Measurements from ENCODE around the gene EPHA2.
A peak's percentile ranks its signal among the peaks of the same experiment; 100 is the strongest.

Gene EPHA2

GRCh38 chr1:16092097-16092922, 63.6 kb downstream of the EPHA2 start:
- DNase-seq (ENCODE audit: low read depth): no peak

- no peak for DNase-seq (ENCODE audit: low read depth)
These were observed 64.6 kb downstream of the EPHA2 start for GRCh38 chr1:16091296-16091695.

GRCh38 chr1:16090076-16090826, 65.6 kb downstream of the EPHA2 start:
- no peak for DNase-seq (ENCODE audit: low read depth)

GRCh38 chr1:16088996-16089395, 66.9 kb downstream of the EPHA2 start:
- no peak for DNase-seq (ENCODE audit: low read depth)

GRCh38 chr1:16088351-16088911, 67.4 kb downstream of the EPHA2 start:
- DNase-seq (ENCODE audit: low read depth): no peak

- no peak for DNase-seq (ENCODE audit: low read depth)
These were observed 68.1 kb downstream of the EPHA2 start for GRCh38 chr1:16087733-16088132.

GRCh38 chr1:16085522-16085921, 70.3 kb downstream of the EPHA2 start:
- no peak for DNase-seq (ENCODE audit: low read depth)

- no peak for DNase-seq (ENCODE audit: low read depth)
These were observed 72.4 kb downstream of the EPHA2 start for GRCh38 chr1:16083486-16083885.

- DNase-seq (ENCODE audit: low read depth): peak; percentile 39
These were observed 73.4 kb downstream of the EPHA2 start for GRCh38 chr1:16082283-16083038.

GRCh38 chr1:16081636-16082035, 74.2 kb downstream of the EPHA2 start:
- DNase-seq (ENCODE audit: low read depth): no peak

- DNase-seq (ENCODE audit: low read depth): no peak
These were observed 75.3 kb downstream of the EPHA2 start for GRCh38 chr1:16080422-16081150.

- peak; percentile 65 for DNase-seq (ENCODE audit: low read depth)
These were observed 76.8 kb downstream of the EPHA2 start for GRCh38 chr1:16078925-16079656.

GRCh38 chr1:16077406-16078245, 78.2 kb downstream of the EPHA2 start:
- no peak for DNase-seq (ENCODE audit: low read depth)

- DNase-seq (ENCODE audit: low read depth): no peak
These were observed 79.0 kb downstream of the EPHA2 start for GRCh38 chr1:16076865-16077238.

GRCh38 chr1:16076031-16076864, 79.6 kb downstream of the EPHA2 start:
- no peak for DNase-seq (ENCODE audit: low read depth)

GRCh38 chr1:16075337-16076030, 80.4 kb downstream of the EPHA2 start:
- no peak for DNase-seq (ENCODE audit: low read depth)
